Mesendoderm (in vitro differentiated cells): ENCODE results near the gene HIPK3.

Source experiments
- DNase-seq: peaks from one replicate; pipeline ENCODE4 v3.0.0; 2013
- H2AK5ac ChIP-seq: 2 replicates; pipeline ENCODE4 v1.6.1; 2013; ENCODE audit warnings: low read length, inconsistent platforms
- H2BK120ac ChIP-seq: 2 replicates; pipeline ENCODE4 v1.6.1; 2013; ENCODE audit warnings: low read depth, mild to moderate bottlenecking, low read length, moderate library complexity, mixed read lengths
- H2BK15ac ChIP-seq: replicated peaks from 2 replicates; pipeline ENCODE4 v1.6.1; 2013; ENCODE audit warnings: low read depth, mild to moderate bottlenecking, moderate library complexity
- H2BK5ac ChIP-seq: 2 replicates; pipeline ENCODE4 v1.6.1; 2013; ENCODE audit warnings: low read length, inconsistent platforms
- H3K18ac ChIP-seq: 2 replicates; pipeline ENCODE4 v1.6.1; 2013; ENCODE audit warnings: mild to moderate bottlenecking, low read length, mixed read lengths
- H3K23ac ChIP-seq: one replicate; pipeline ENCODE4 v1.6.1; 2013; ENCODE audit warnings: low read length
- H3K27ac ChIP-seq: 2 replicates; pipeline ENCODE4 v1.5.1; 2013; ENCODE audit warnings: low read depth, mild to moderate bottlenecking, inconsistent platforms, low read length, moderate library complexity
- H3K27me3 ChIP-seq: 2 replicates; pipeline ENCODE4 v1.6.1; 2013; ENCODE audit warnings: low read length, control low read depth, mild to moderate bottlenecking, inconsistent platforms; ENCODE audit not compliant: insufficient read depth, poor library complexity
- H3K36me3 ChIP-seq: 2 replicates; pipeline ENCODE4 v1.6.1; 2013; ENCODE audit warnings: low read length, inconsistent platforms; ENCODE audit not compliant: control insufficient read depth, insufficient read depth
- H3K4ac ChIP-seq: one replicate; pipeline ENCODE4 v1.6.1; 2013; ENCODE audit warnings: low read depth, mild to moderate bottlenecking, low read length, moderate library complexity
- H3K4me1 ChIP-seq: 2 replicates; pipeline ENCODE4 v1.6.1; 2013; ENCODE audit warnings: low read depth, low read length, inconsistent platforms; ENCODE audit not compliant: control insufficient read depth
- H3K4me2 ChIP-seq: 2 replicates; pipeline ENCODE4 v1.6.1; 2013; ENCODE audit warnings: low read length
- H3K4me3 ChIP-seq: 2 replicates; pipeline ENCODE4 v1.5.1; 2013; ENCODE audit warnings: mild to moderate bottlenecking, low read length
- H3K56ac ChIP-seq: one replicate; pipeline ENCODE4 v1.6.1; 2013; ENCODE audit warnings: low read length
- H3K79me1 ChIP-seq: 2 replicates; pipeline ENCODE4 v1.6.1; 2013; ENCODE audit warnings: low read length, inconsistent platforms
- H3K79me2 ChIP-seq: 2 replicates; pipeline ENCODE4 v1.6.1; 2013; ENCODE audit warnings: mild to moderate bottlenecking, low read length; ENCODE audit not compliant: control insufficient read depth, insufficient read depth
- H3K9ac ChIP-seq: 2 replicates; pipeline ENCODE4 v1.6.1; 2013; ENCODE audit warnings: low read length, inconsistent platforms
- H4K5ac ChIP-seq: one replicate; pipeline ENCODE4 v1.6.1; 2013; ENCODE audit warnings: low read length
- H4K8ac ChIP-seq: one replicate; pipeline ENCODE4 v1.6.1; 2013; ENCODE audit warnings: low read depth, mild to moderate bottlenecking, control low read depth, low read length, moderate library complexity
- WGBS: extraction: QIAGEN DNeasy Blood & Tissue Kit; methylation state at CpG from one replicate; pipeline ENCODE4 v1.1.7; 2013; ENCODE audit warnings: low lambda C conversion rate, missing lambda C conversion rate; ENCODE audit not compliant: insufficient coverage; ENCODE audit errors: extremely low coverage; 5-methylcytosine and 5-hydroxymethylcytosine counted together

HIPK3 gene

GRCh38 chr11:33256031-33256812 is 959 bp upstream of the HIPK3 start:
- Histone ChIP-seq H3K27ac (no peak overlapping the region), H3K18ac (peak overlapping the region; percentile 63), H3K27me3 (no peaks in the 10 kb centered on the region), H2AK5ac (no peak overlapping the region), H3K79me1 (no peaks in the 10 kb centered on the region), H3K23ac (no peak overlapping the region), H3K4me1 (no peaks in the 10 kb centered on the region), H2BK5ac (no peak overlapping the region), H3K4ac (no peak overlapping the region), H3K36me3 (no peaks in the 10 kb centered on the region), H3K4me2 (peak overlapping the region; percentile 21), H2BK120ac (no peak overlapping the region), H4K8ac (no peak overlapping the region), H3K4me3 (no peak overlapping the region), H3K56ac (peak overlapping the region; percentile 54), H4K5ac (no peak overlapping the region), H3K9ac (peak overlapping the region; percentile 60), H3K79me2 (peaks cover 10% of the 10 kb centered on the region), H2BK15ac (no peak overlapping the region)
- WGBS, result no CpG with 5 or more reads among the region's 12 CpGs
- DNase-seq, result peak; percentile 30

- Histone ChIP-seq H3K79me2 (peaks cover 14% of the 10 kb centered on the region), H4K8ac (no peak overlapping the region), H2BK5ac (no peak overlapping the region), H2BK15ac (no peak overlapping the region), H3K9ac (peak overlapping the region; percentile 60), H2BK120ac (no peak overlapping the region), H3K4me1 (no peaks in the 10 kb centered on the region), H3K4me3 (peak overlapping the region; percentile 10), H3K4ac (no peak overlapping the region), H3K79me1 (no peaks in the 10 kb centered on the region), H3K18ac (peak overlapping the region; percentile 63), H3K36me3 (no peaks in the 10 kb centered on the region), H3K27me3 (no peaks in the 10 kb centered on the region), H3K56ac (peak overlapping the region; percentile 54), H4K5ac (no peak overlapping the region), H2AK5ac (no peak overlapping the region), H3K27ac (no peak overlapping the region), H3K4me2 (peak overlapping the region; percentile 21), H3K23ac (no peak overlapping the region)
- no peak for DNase-seq
- no CpG with 5 or more reads among the region's 16 CpGs for WGBS
These were observed 395 bp upstream of the HIPK3 start for GRCh38 chr11:33256813-33257159.

- H3K9ac ChIP-seq, result peak overlapping the region; percentile 92
These were observed 883 bp downstream of the HIPK3 start for GRCh38 chr11:33257897-33258630.

GRCh38 chr11:33258631-33259205 is 1.5 kb downstream of the HIPK3 start:
- Histone ChIP-seq H3K4me2 (peak overlapping the region; percentile 78), H4K5ac (no peak overlapping the region), H3K27me3 (no peaks in the 10 kb centered on the region), H2AK5ac (no peak overlapping the region), H3K36me3 (no peaks in the 10 kb centered on the region), H3K56ac (peak overlapping the region; percentile 97), H3K9ac (peak overlapping the region; percentile 92), H4K8ac (no peak overlapping the region), H3K79me2 (peaks cover 25% of the 10 kb centered on the region), H3K18ac (no peak overlapping the region), H3K4me1 (no peaks in the 10 kb centered on the region), H3K27ac (peak overlapping the region; percentile 87), H3K4ac (no peak overlapping the region), H3K79me1 (peaks cover 3% of the 10 kb centered on the region), H2BK5ac (no peak overlapping the region), H3K23ac (no peak overlapping the region), H3K4me3 (peak overlapping the region; percentile 84), H2BK120ac (no peak overlapping the region), H2BK15ac (no peak overlapping the region)
- no CpG with 5 or more reads among the region's 14 CpGs for WGBS
- no peak for DNase-seq

More at GRCh38 chr11:33257897-33258630, 883 bp downstream of the HIPK3 start:
- Histone ChIP-seq H3K79me1 (peaks cover 3% of the 10 kb centered on the region), H2AK5ac (no peak overlapping the region), H2BK5ac (peak overlapping the region; percentile 7), H3K4me3 (peak overlapping the region; percentile 84), H2BK15ac (no peak overlapping the region), H3K4ac (peak overlapping the region; percentile 60), H3K18ac (peak overlapping the region; percentile 69), H3K36me3 (no peaks in the 10 kb centered on the region), H4K5ac (no peak overlapping the region), H3K27ac (peak overlapping the region; percentile 87), H3K79me2 (peaks cover 24% of the 10 kb centered on the region), H3K56ac (peak overlapping the region; percentile 97), H3K4me2 (peak overlapping the region; percentile 78), H3K27me3 (no peaks in the 10 kb centered on the region), H3K23ac (peak overlapping the region; percentile 97), H3K4me1 (no peaks in the 10 kb centered on the region), H4K8ac (no peak overlapping the region), H2BK120ac (peak overlapping the region; percentile 5)
- DNase-seq, result peak; percentile 87
- no CpG with 5 or more reads among the region's 83 CpGs for WGBS

GRCh38 chr11:33259869-33260268 is 2.7 kb downstream of the HIPK3 start:
- H3K56ac ChIP-seq, result no peak overlapping the region
- H2AK5ac ChIP-seq, result no peak overlapping the region
- WGBS, result no CpG with 5 or more reads among the region's 2 CpGs
- no peak overlapping the region for H3K4ac ChIP-seq
- H2BK120ac ChIP-seq, result no peak overlapping the region
- no peak overlapping the region for H3K4me2 ChIP-seq
- H3K79me1 ChIP-seq, result peaks cover 3% of the 10 kb centered on the region
- no peaks in the 10 kb centered on the region for H3K27me3 ChIP-seq
- H4K8ac ChIP-seq, result no peak overlapping the region
- H3K9ac ChIP-seq, result no peak overlapping the region
- peaks cover 27% of the 10 kb centered on the region for H3K79me2 ChIP-seq
- no peak overlapping the region for H3K23ac ChIP-seq
- no peak overlapping the region for H2BK15ac ChIP-seq
- H3K18ac ChIP-seq, result no peak overlapping the region
- no peak for DNase-seq
- no peak overlapping the region for H4K5ac ChIP-seq
- H3K4me1 ChIP-seq, result no peaks in the 10 kb centered on the region
- no peaks in the 10 kb centered on the region for H3K36me3 ChIP-seq
- no peak overlapping the region for H3K27ac ChIP-seq
- H3K4me3 ChIP-seq, result no peak overlapping the region
- no peak overlapping the region for H2BK5ac ChIP-seq
